NCI-H345 treated with DMSO at 0.1 percent for 48 hours (cell line): Measurements from ENCODE around the gene NFKBIL1.
"Not testable (repeated sequence)": the region's sequence is repeated elsewhere in the genome, so short reads cannot be mapped to it uniquely, and the experiment has no call there.

Experiments used
- DNase-seq: peaks from one replicate; lab custom pipeline; 2025; ENCODE audit not compliant: unreplicated experiment; lab: John Stamatoyannopoulos, UW

Gene NFKBIL1

GRCh38 chr6:31546958-31547726, at the start of gene NFKBIL1:
Gene NFKBIL1, plus strand, starts transcription at chr6:31547608. Its CDS starts 87 bp downstream, at chr6:31547695.
- peak; percentile 98 for DNase-seq

GRCh38 chr6:31498748-31499147, 48.7 kb upstream of the NFKBIL1 start:
- DNase-seq = no peak

- not testable (repeated sequence) for DNase-seq
These were observed 47.8 kb upstream of the NFKBIL1 start for GRCh38 chr6:31499648-31500047.

GRCh38 chr6:31502586-31502985, 44.8 kb upstream of the NFKBIL1 start:
- no peak for DNase-seq

- not testable (repeated sequence) for DNase-seq
These were observed 38.4 kb upstream of the NFKBIL1 start for GRCh38 chr6:31509036-31509435.

- no peak for DNase-seq
These were observed 37.4 kb upstream of the NFKBIL1 start for GRCh38 chr6:31510007-31510406.

GRCh38 chr6:31513456-31514165, 33.8 kb upstream of the NFKBIL1 start:
- DNase-seq = no peak

GRCh38 chr6:31521835-31522234, 25.6 kb upstream of the NFKBIL1 start:
- no peak for DNase-seq

GRCh38 chr6:31525553-31525931, 21.9 kb upstream of the NFKBIL1 start:
- no peak for DNase-seq

GRCh38 chr6:31525932-31526591, 21.3 kb upstream of the NFKBIL1 start:
- DNase-seq = no peak

GRCh38 chr6:31528307-31528777, 19.1 kb upstream of the NFKBIL1 start:
- no peak for DNase-seq

GRCh38 chr6:31528821-31529328, 18.5 kb upstream of the NFKBIL1 start, which contains the start of gene MCCD1:
Gene MCCD1, plus strand, starts transcription at chr6:31528962. Its CDS starts 53 bp downstream, at chr6:31529015.
- no peak for DNase-seq

- no peak for DNase-seq
These were observed 17.9 kb upstream of the NFKBIL1 start for GRCh38 chr6:31529329-31530150.

GRCh38 chr6:31530659-31531058, 16.7 kb upstream of the NFKBIL1 start:
- DNase-seq = no peak

- DNase-seq = no peak
These were observed 16.2 kb upstream of the NFKBIL1 start for GRCh38 chr6:31531162-31531561.

GRCh38 chr6:31531771-31532643, 15.4 kb upstream of the NFKBIL1 start:
- DNase-seq = no peak

GRCh38 chr6:31532644-31533454, 14.6 kb upstream of the NFKBIL1 start:
- no peak for DNase-seq

- DNase-seq = no peak
These were observed 14.0 kb upstream of the NFKBIL1 start for GRCh38 chr6:31533455-31533841.

GRCh38 chr6:31534011-31534410, 13.4 kb upstream of the NFKBIL1 start:
- no peak for DNase-seq
